ENCODE measurements around the gene KRTAP4-9.
"Not testable (repeated sequence)": the region's sequence is repeated elsewhere in the genome, so short reads cannot be mapped to it uniquely, and the experiment has no call there.

KRTAP4-9 gene

GRCh38 chr17:41098481-41098880, 6.7 kb upstream of the KRTAP4-9 start:
- DNase-seq: no peak

- DNase-seq: not testable (repeated sequence)
Measured at GRCh38 chr17:41099682-41100480, 5.3 kb upstream of the KRTAP4-9 start.

GRCh38 chr17:41101586-41102259, 3.5 kb upstream of the KRTAP4-9 start, which contains the start of gene KRTAP4-16:
TSS of gene KRTAP4-16 (minus strand) at chr17:41102209. CDS start at chr17:41102209, 0 bp downstream.
- DNase-seq: no peak

GRCh38 chr17:41103896-41104295, 1.3 kb upstream of the KRTAP4-9 start:
- DNase-seq: no peak

- DNase-seq: not testable (repeated sequence)
Measured at GRCh38 chr17:41104386-41105038, 677 bp upstream of the KRTAP4-9 start.

- DNase-seq: no peak
Measured at GRCh38 chr17:41107941-41108450, 2.8 kb downstream of the KRTAP4-9 start.

- DNase-seq: not testable (repeated sequence)
Measured at GRCh38 chr17:41108728-41109386, 3.7 kb downstream of the KRTAP4-9 start.

- no peak for DNase-seq
Measured at GRCh38 chr17:41111151-41111885, 6.1 kb downstream of the KRTAP4-9 start.

GRCh38 chr17:41116297-41116696, 11.1 kb downstream of the KRTAP4-9 start:
- no peak for DNase-seq

GRCh38 chr17:41117846-41118386, 12.7 kb downstream of the KRTAP4-9 start, which contains the start of gene KRTAP4-11:
TSS of gene KRTAP4-11 (minus strand) at chr17:41118373. CDS start at chr17:41118315, 58 bp downstream.
- DNase-seq: not testable (repeated sequence)

GRCh38 chr17:41118721-41119120, 13.5 kb downstream of the KRTAP4-9 start:
- no peak for DNase-seq

GRCh38 chr17:41119696-41120690, 14.8 kb downstream of the KRTAP4-9 start:
- not testable (repeated sequence) for DNase-seq

- no peak for DNase-seq
Measured at GRCh38 chr17:41121742-41122141, 16.6 kb downstream of the KRTAP4-9 start.

- DNase-seq: not testable (repeated sequence)
Measured at GRCh38 chr17:41123292-41123990, 18.3 kb downstream of the KRTAP4-9 start.

- DNase-seq: not testable (repeated sequence)
Measured at GRCh38 chr17:41123991-41124371, 18.8 kb downstream of the KRTAP4-9 start, which contains the start of gene KRTAP4-12. TSS of gene KRTAP4-12 (minus strand) at chr17:41124182. CDS start at chr17:41124122, 60 bp downstream.

GRCh38 chr17:41125064-41125463, 19.9 kb downstream of the KRTAP4-9 start:
- no peak for DNase-seq

GRCh38 chr17:41126412-41126811, 21.2 kb downstream of the KRTAP4-9 start:
- DNase-seq: no peak

- no peak for DNase-seq
Measured at GRCh38 chr17:41127371-41127770, 22.2 kb downstream of the KRTAP4-9 start.

- no peak for DNase-seq
Measured at GRCh38 chr17:41131979-41132378, 26.8 kb downstream of the KRTAP4-9 start.
